NCI-H69 (cell line): ENCODE results near the gene PIK3R6.

ENCODE experiments used
- DNase-seq: peaks from one replicate; lab custom pipeline; 2025; lab: John Stamatoyannopoulos, UW

Gene PIK3R6

GRCh38 chr17:8867361-8867981 is at the start of gene PIK3R6:
TSS of gene PIK3R6 (minus strand) at chr17:8867674. CDS start at chr17:8849794, 17,880 bp downstream.
- DNase-seq: no peak

- no peak for DNase-seq
Measured at GRCh38 chr17:8916466-8916865, 49.0 kb upstream of the PIK3R6 start.

- no peak for DNase-seq
Measured at GRCh38 chr17:8914554-8914953, 47.1 kb upstream of the PIK3R6 start.

GRCh38 chr17:8913879-8914278 is 46.4 kb upstream of the PIK3R6 start:
- DNase-seq: no peak

GRCh38 chr17:8913091-8913490 is 45.6 kb upstream of the PIK3R6 start:
- DNase-seq: no peak

GRCh38 chr17:8912084-8912981 is 44.9 kb upstream of the PIK3R6 start:
- DNase-seq: no peak

GRCh38 chr17:8910969-8911604 is 43.6 kb upstream of the PIK3R6 start:
- no peak for DNase-seq

- DNase-seq: no peak
Measured at GRCh38 chr17:8909586-8910270, 42.3 kb upstream of the PIK3R6 start.

GRCh38 chr17:8905331-8905730 is 37.9 kb upstream of the PIK3R6 start:
- no peak for DNase-seq

GRCh38 chr17:8904686-8905085 is 37.2 kb upstream of the PIK3R6 start:
- no peak for DNase-seq

- DNase-seq: no peak
Measured at GRCh38 chr17:8904201-8904600, 36.7 kb upstream of the PIK3R6 start.

- no peak for DNase-seq
Measured at GRCh38 chr17:8900626-8901585, 33.4 kb upstream of the PIK3R6 start.

GRCh38 chr17:8900207-8900606 is 32.7 kb upstream of the PIK3R6 start:
- no peak for DNase-seq

GRCh38 chr17:8898636-8899035 is 31.2 kb upstream of the PIK3R6 start:
- DNase-seq: no peak

- peak; percentile 3 for DNase-seq
Measured at GRCh38 chr17:8898126-8898525, 30.7 kb upstream of the PIK3R6 start.

GRCh38 chr17:8896641-8897635 is 29.5 kb upstream of the PIK3R6 start:
- DNase-seq: no peak

GRCh38 chr17:8896087-8896486 is 28.6 kb upstream of the PIK3R6 start:
- DNase-seq: no peak

- DNase-seq: peak; percentile 56
Measured at GRCh38 chr17:8894673-8895578, 27.5 kb upstream of the PIK3R6 start.

GRCh38 chr17:8894202-8894671 is 26.8 kb upstream of the PIK3R6 start:
- DNase-seq: no peak
